HG02642 (cell line): Measurements from ENCODE around the gene FNDC3B.
A peak's percentile ranks its signal among the peaks of the same experiment; 100 is the strongest.

Experiments used
- ATAC-seq: cut with Tn5 transposase; IDR thresholded peaks from one replicate; pipeline ENCODE4 v1.9.1; 2021; ENCODE audit warnings: mild to moderate bottlenecking; ENCODE audit not compliant: unreplicated experiment, poor library complexity

Gene FNDC3B

DNA sequence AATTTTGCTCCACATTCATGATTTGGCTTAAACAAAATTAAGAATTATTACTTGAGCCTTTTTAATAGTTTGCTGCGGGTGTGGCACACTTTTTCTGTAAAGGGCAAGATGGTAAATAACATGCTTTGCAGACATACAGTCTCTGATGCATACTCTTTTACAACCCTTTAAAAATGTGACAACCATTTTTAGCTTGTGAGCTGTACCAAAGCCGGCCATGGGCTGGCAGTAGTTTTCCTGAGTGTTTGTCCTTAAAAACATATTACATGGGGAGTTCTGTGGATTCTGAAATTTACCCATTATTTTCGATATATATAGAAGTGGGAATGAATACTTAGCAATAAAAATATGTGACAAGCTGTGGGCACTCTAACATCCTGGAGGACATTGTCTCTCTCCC lies 163.4 kb downstream of the FNDC3B start:
- ATAC-seq, result no peak

DNA sequence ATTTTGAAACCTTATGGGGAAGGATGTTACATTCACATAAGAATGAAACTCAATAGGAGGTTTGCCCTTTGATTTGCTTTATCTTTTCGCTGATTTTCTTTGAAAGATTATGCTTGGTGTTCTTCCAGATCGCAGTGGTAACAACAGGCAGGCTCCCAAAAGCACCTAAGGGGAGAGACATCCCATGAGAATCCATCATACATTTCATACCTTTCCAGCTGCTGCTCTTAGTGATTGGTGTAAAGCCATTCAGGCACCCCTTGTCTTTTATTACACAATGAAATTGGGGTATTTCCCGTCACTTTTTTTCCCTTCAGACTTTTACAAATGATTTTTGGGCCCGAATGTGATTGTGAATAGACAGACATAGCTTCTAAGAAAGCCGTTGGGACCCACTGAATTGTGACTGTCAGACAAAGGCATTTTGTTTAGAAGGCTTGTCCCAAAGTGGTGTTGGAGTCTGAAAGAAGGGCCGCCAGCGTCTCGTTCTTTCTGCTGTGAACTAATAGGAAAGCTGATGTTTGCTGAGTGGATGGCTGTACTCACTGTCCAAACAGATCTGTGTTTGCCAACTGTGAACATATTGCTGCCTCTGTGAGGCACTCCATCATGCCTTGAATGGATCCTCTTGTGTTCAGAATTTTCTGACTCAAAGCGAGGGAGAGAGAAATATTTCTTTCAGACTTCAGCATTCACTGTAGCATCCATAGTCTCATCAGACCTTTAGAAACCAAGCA lies 164.3 kb downstream of the FNDC3B start:
- no peak for ATAC-seq

DNA sequence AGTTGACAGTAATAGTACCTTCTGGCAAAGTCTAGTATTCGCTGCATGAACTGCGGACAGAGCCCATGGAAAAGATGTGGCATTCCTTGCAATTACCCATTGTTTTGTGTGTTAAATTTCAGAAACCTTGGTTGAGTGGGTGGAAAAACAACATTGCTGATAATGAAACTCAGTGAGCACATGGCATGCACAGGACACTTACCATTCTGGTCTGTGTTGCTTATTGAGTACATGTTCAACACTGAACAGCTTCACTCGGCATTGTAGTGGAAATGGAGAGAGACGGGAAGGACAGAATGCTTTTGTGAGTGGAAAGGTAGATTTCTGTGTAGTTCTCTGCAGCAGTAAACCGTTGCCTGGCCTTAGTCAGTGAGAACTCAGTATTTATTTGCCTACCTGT lies 165.3 kb downstream of the FNDC3B start:
- ATAC-seq, result no peak

DNA sequence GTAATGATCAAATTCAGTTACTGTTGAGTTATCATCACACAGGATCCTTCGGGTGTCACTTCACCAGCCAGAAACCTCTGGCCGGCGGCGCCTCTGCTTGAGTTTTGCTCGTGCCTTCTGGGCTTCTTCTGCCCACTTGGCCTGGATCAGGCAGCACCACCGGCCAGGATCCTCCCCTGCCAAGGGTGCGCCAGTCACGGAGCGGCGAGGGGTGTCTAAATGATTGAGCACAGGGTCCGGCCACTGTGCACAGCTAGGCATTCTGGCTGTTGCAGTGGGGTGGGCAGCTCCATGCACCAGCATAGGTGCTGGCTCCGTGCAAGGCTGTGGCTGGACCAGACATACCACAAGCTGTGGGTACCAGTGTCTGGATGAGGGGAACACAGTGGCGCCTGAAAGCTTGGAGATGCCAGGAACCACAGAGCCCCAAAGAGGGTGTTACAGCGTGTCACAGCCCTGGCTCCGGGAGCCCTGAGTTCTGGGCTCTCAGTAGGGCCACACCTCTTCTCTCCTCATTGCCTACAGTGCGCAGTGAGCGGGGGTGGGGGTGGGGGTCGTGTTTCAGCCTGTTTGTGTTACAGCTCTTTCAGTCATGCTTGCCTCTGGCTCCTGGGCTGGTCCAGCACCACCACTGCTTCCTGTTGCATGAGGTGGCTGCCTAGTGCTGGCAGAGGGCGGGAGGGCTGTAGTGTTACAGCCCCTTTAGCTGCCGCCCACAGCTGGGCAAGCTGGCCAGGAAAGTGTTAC lies 169.4 kb downstream of the FNDC3B start:
- no peak for ATAC-seq

DNA sequence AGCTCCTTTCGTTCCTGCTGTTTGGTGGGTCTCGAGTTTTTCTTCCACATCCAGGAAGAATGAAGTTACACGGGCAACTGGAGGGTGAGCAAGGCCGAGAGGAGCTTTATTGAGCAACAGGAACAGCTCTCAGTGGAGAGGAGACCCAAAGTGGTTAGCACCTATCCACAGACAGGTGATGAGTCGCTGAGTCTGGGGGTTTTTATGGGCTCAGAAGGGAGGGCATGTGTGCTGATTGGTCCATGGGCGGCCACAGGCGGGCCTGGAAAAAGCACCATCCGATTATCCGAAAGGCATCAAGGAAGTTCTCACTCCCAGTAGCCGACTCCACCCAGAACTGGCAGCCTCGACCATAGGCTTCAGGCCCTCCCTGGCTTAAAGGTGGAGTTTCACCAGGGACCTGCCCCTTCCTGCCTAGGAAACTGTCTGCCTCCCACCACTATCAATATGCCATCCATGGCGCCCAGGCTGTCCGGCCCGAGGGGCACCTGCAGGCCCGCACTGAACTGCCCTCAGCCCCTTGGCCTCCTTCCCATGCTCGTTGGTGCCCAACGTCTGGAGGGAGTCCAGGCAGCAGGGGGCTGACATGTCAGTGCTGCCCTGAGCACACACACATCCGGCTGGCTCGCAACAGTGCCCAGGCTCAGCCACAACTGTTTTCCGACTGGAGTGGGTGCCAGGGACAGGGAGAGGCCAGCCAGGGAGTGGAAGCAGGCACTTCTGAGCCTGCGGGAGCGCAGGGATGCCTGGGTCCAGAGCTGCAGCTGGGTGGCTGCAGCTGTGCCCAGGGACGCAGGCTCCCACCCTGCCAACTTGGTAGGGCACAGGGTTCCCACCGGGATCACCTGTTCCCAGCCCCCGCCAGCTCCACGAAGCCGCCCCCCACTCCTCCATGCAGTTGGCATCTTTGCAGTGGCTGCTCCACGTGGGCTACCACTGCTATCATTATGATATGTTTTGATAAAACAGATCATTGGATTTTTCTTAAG lies 170.2 kb downstream of the FNDC3B start:
- ATAC-seq, result no peak

DNA sequence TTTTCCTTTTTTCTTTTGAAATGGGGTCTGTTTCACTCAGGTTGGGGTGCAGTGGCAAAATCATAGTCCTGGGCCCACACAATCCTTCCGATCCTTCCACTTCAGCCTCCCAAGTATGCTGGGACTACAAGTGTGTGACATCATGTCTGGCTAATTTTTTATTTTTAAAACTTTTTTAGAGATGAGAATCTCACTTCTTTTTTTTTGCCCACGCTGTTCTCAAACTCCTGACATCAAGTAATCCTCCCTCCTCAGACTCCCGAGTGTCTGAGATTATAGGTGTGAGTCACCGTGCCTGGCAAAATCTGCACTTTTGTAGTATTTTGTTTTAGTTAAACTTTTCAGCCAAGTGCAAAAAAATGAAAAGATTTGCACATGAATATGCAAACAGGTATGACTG lies 171.0 kb downstream of the FNDC3B start:
- ATAC-seq, result no peak

DNA sequence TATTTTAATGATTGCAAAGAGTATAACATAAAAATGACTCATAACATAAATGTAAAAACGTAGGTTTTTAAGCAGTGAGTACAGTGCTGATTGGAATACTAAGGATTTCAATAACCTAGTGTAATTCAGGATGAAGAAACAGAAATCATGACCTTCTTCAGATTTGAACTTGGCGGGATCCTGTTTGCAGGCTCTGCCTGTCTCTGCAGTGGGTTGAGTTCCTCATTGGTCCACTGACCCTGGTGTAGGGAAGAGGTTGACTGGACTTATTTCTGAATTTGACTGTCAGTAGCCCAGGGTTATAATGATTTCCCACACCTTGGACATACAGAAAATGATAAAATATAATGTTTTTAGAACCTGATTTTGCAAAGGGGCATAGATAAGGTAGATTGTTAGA lies 171.7 kb downstream of the FNDC3B start:
- ATAC-seq, result no peak

DNA sequence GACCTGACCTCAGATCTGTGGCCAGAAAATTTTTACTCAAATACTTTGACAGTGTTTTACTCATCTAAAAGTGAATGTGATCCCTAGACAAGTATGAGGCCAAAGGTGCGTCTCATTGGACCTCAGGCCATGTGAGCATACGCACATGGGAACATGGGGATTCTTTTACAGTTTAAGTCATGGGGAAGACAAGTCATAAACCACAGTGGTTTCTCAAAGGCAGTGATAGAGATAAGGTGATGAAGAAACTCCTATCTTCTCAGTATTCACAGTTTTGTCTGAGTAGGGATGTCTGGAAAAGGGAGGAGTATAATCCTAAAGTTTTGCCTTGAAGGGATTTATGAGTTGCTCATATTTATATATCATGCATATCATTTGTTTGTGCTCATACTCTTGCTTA lies 173.8 kb downstream of the FNDC3B start:
- ATAC-seq, result peak; percentile 62

DNA sequence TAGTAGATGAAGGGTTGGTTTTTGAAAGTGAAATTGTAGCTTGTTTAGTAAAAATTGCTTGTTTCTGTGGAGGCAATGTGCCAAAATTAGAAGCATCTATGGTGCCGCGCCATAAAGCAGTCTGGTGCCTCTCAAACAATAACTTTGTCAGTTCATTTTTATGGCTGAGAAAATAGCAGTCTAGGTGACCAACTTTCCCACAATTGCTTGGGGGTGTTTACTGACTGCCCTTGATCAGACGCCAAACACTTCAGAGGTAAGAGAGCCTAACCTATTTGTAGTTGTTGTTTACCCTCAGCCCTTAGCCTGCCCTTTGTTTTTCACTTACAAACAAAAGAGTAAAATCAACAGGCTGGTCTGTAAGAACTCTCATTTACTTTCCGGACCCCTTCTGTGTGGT lies 174.5 kb downstream of the FNDC3B start:
- no peak for ATAC-seq

DNA sequence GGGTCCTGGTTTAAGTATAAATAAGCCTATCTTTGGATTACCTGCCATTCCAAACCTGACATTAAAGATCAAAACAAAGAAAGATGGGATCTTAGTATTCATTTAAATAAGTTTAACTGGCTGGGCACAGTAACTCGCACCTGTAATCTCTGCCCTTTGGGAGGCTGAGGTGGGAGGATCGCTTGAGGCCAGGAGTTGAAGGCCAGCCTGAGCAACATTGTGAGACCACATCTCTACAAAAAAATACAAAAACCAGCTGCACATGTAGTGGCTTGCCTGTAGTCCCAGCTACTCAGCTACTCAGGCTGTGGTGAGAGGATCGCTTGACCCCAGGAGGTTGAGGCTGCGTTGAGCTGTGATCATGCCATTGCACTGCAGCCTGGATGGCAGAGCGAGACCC lies 176.9 kb downstream of the FNDC3B start:
- ATAC-seq, result no peak

DNA sequence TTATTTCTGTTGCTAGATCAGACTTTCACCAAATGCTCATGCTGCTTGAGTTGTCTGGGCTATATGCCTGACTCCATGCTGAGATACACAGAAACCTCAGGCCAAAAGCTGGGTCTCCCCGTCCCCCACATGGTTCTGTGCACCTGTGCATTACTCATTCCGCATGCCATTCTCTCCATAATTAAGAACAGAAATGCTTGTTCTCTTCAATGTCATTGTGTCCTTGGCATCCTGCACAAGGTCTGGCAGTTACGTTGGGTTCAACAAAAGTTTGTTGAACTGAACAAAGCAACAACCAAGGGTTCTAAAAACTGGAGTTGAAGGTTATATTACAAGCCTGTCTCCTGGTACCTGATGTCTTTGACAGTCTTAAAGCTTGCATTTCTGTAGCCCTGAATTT lies 177.5 kb downstream of the FNDC3B start:
- ATAC-seq, result no peak

DNA sequence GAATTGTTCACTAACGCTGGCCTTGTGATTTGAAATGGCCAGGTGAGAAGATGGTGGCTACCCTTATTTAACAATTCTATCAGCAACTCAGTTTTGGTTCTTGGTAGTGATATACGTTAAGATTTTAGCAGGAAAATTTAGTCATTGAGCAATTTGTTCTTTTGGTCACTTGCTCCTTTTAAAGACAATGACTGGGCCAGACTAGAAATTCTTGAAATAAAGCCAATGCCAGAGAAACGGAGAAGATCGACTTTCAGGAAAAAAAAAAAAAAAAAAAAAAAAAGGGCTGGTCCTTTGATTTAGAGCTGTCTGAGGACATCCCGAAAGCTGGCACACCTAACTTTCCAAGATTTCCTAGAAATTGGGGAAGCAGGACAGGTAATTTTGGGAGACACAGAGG lies 178.5 kb downstream of the FNDC3B start:
- ATAC-seq, result no peak

DNA sequence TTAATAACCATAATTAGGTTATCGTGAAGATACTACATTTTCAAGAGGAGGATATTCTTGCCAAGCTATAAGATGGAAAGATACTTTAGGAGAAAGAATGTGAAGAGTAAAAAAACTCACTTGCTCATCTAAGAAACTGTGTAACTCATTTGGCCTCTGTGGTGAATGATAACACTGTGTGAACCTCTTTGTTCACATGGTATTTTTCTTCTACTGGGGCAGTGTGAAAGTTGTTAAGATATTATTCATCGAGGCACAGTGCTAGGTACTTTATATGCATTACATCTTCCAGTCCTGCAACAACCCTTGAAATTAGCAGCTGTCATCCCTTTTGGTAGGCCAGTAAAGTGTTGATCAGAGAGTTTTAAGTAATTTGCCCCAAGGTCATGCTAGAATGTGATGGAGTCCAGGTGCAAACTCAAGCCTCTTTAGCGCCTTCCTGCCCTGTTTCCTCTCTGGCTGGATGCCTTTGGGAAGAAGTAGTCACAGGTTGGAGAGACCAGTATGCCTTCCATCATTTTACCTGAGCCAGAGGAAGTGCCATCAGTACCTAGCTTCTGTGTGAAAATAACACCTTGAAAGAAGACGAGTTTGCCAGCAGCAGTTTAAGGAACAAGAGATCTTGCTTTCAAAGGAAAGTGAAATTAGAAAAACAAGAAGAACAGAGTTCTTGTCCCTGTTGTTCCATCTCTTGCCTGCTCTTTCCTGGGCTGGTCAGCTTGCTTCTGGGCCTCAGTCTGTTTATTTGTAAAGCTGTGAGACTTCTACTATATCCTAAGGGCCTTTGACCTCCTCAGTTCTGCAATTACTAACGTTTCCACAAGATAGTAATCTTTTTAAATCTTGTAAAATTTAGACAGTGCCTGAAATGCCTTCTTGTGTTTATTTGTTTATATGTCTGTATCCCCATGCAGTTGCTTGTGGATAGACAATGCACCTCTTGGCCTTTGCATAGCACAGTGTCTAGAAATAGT lies 179.3 kb downstream of the FNDC3B start:
- ATAC-seq, result no peak

DNA sequence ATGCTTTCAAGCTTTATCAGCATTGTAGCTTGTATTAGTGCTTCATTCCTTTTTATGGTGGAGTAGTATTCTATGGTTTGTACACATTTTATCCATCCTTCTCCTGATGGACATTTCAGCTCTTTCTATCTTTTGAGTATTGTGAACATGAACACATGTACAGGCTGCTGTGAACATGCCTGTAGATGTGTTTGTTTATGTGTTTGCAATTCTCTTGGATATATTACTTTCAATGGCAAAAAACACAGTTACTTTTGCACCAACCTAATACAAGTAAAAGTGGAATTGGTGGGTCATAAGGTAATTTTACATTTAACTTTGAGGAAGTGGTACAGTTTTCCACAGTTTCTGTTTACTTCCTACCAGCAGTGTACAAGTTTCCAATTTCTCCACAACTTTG lies 180.4 kb downstream of the FNDC3B start:
- ATAC-seq, result no peak

DNA sequence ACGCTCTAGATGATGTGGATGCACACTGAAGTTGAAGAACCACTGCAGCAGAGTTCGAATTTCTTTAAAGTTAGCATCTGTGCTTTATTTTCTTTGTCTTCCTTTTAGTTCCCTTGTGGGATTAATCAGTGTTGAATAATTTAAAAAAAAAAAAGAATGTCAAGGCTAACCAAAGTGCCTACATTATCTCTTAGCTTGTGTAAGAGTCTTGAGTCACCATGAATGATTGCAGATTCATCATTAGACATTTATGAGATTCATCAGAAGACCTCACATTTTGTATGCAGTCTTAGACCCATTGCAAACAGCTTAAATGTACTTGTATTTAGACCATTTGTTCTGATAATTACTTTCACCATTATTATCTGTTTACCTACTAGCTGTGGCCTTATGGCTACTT lies 182.2 kb downstream of the FNDC3B start:
- ATAC-seq, result no peak

DNA sequence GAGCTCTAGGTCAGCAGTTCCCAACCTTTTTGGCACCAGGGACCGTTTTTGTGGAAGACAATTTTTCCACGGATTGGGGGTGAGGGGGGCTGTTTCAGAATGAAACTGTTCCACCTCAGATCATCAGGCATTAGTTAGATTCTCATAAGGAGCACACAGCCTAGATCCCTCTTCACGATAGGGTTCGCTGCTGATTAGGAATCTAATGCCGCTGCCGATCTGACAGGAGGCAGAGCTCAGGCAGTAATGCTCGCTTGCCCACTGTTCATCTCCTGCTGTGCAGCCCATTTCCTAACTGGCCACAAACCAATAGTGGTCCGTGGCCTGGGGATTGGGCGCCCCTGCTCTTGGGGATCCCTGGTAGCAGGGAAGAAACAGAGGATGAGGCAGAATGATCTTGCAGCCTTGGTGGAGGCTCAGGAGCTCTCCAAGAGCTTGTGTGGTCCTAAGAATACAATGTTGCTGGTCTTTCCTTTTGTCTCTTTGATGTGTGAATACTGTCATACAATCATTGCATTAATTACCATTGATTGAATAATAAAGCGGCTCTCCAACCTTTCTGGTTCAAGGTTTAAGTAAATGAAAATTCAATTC lies 183.2 kb downstream of the FNDC3B start:
- ATAC-seq, result no peak

DNA sequence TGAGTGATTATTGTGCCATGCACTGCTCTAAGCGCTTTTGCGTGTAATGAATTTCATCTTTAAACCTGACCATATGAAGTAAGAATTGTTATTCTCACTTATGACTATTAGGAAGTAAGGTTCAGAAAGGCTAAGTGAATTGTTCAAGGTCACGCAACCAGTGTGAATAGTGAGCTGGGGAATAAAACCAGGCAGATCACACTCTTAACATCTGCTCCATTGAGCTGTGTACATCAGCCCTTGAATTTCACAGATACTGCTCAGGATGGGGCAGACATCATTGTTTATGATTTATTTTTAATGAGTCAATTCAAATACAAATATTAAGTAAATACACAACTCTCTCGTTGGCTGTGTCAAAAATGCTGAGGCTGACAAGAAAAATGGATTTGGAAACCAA lies 184.5 kb downstream of the FNDC3B start:
- no peak for ATAC-seq

DNA sequence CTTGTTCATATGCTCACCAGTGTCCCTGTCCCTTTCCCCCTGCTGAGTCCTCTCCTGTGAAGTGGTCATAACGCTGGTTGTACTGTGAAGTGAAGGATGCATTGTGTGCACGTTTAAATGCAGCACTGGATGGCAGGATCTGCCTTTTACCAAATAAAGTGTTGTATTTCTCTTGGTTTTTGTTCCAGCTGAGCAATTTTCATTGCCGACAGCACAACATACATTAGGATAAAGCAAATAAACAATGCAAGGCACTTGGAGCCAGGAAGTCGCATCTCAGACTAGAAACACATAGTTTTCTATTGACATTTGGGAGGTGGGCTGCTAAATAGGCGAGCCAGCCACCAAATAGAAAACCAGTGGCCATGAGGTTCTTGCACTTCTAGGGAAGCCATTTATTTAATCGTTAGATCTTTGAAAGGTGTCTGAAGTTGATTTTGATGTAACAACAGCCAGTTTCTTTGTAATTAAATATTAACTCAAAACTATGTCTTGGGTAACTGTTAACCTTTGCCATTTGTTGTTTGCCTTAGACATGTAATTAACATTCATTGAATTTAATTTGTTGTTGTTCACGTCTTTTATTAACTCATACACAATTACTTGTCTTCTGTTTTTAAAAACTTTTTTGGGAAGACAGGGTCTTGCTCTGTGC lies 185.3 kb downstream of the FNDC3B start:
- ATAC-seq, result no peak

DNA sequence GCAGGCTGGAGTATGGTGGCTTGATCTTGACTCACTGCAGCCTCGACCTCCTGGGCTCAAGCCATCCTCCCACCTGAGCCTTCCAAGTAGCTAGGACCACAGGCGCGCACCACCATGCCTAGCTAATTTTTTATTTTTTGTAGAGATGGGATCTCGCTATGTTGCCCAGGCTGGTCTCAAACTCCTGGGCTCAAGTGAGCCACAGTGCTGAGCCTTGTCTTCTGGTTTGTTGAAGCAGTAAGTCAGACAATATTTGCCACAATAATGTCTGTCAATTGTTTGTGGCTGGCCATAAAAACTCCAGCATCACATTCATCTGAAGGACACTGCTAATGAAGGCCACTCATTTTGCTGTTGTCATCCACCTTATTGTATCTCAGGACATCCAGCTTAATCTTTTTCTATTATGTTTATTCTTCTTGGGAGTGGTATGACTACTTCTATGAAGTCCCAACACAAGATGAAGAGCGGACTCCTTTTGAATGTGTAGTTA lies 185.9 kb downstream of the FNDC3B start:
- ATAC-seq, result no peak
